ENCODE results near the gene GPR142. TPM values are rescaled to one million over a fixed set of nuclear protein-coding genes. Genes with fewer than 3 reads are reported as not detected.

Gene GPR142
- total and polyA plus RNA-seq, 2 donors (not counting 3 experiments of a cell fraction or from before 2014, with no cell fraction given), result not detected

DNA sequence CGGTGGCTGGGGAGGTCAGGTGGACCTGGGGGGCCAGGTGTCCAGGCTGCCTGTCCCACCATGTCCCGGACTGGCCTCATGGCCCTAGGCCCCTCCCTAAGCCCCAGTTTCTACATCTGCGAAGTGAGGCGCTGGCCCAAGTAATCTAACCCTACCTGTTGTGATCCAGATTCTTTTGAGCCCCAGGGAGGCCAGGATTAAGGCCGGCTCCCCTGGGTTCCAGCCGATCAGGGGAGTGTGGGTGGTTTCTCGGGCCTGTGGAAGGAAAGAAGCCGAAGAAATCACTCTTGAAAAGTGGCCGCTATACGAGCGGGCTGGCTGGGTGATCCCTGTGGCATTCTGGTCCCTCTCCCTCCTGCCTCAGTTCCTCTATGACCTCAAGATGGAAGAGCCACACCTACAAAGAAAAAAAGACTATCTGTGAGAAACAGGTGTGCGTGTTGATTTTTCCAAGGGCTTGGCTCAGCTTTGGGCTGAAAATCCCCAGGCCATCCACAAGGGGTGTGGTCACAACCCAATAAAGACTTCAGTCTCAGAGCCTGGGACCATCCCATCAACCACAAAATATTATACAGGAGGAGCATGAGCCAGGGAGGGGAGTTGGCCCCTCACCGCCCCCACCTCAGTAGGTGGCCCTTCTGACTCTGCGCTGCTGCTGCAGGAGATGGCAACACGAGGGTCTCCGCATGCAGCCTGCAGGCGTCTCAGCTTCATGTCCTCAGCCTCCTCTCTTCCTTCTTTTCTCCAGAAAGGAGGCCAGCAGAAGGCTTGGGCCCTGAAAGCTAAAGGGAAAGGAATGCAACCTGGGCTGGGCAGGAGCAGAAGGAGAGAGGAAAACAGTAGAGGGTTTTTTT lies 20.3 kb downstream of the GPR142 start:
- no peaks in the 10 kb centered on the region for H3K36me3 ChIP-seq (ENCODE audit: control insufficient read depth in 2 of 2, extremely low read depth in 1 of 2, insufficient read depth in 2 of 2, low read length in 2 of 2)
- no peak overlapping the region for H3K4me2 ChIP-seq (ENCODE audit: insufficient read depth, low read length)
- H3K9me1 ChIP-seq (replicated peaks; ENCODE audit: control insufficient read depth, extremely low read depth, insufficient read depth, low read length), result no peaks in the 10 kb centered on the region
- BruUV-seq (replicated peaks), result no TSS peak
- TF ChIP-seq POLR2A (IDR thresholded peaks at IDR 0.05; ENCODE audit: low read depth, low read length), result no peak
- TF ChIP-seq POLR2AphosphoS5 (IDR thresholded peaks at IDR 0.05; ENCODE audit: insufficient read depth, low read depth, low read length), result no peak
- no peak for TF ChIP-seq FOS (IDR thresholded peaks at IDR 0.05; ENCODE audit: borderline replicate concordance, insufficient read depth, low read length)
- no peak for TF ChIP-seq EZH2 (IDR thresholded peaks at IDR 0.05; ENCODE audit: borderline replicate concordance, low read depth, low read length, severe bottlenecking)
- TF ChIP-seq, protein P1, sequence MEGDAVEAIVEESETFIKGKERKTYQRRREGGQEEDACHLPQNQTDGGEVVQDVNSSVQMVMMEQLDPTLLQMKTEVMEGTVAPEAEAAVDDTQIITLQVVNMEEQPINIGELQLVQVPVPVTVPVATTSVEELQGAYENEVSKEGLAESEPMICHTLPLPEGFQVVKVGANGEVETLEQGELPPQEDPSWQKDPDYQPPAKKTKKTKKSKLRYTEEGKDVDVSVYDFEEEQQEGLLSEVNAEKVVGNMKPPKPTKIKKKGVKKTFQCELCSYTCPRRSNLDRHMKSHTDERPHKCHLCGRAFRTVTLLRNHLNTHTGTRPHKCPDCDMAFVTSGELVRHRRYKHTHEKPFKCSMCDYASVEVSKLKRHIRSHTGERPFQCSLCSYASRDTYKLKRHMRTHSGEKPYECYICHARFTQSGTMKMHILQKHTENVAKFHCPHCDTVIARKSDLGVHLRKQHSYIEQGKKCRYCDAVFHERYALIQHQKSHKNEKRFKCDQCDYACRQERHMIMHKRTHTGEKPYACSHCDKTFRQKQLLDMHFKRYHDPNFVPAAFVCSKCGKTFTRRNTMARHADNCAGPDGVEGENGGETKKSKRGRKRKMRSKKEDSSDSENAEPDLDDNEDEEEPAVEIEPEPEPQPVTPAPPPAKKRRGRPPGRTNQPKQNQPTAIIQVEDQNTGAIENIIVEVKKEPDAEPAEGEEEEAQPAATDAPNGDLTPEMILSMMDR (IDR thresholded peaks at IDR 0.05; ENCODE audit: extremely low read depth in 1 of 2, insufficient read depth in 1 of 2, low read depth in 1 of 2, low read length in 2 of 2), result no peak
- no peak overlapping the region for H3K4me3 ChIP-seq (replicated peaks in 1 of 3; ENCODE audit: insufficient read depth in 1 of 3, low read depth in 1 of 3, low read length in 3 of 3)
- POLR2A ChIA-PET, result no interaction called here
- no peak overlapping the region for H3K9ac ChIP-seq (replicated peaks; ENCODE audit: extremely low read depth, insufficient read depth, low read length)
- H3K9me3 ChIP-seq (replicated peaks; ENCODE audit: control insufficient read depth, insufficient read depth, low read length), result no peaks in the 10 kb centered on the region
- H3K79me2 ChIP-seq (ENCODE audit: control insufficient read depth, insufficient read depth, low read length), result no peaks in the 10 kb centered on the region
- dilution Hi-C loops (cut with MboI; ENCODE audit: extremely low pct_ligation_motif_present, low sequenced_read_pairs) (no loop called here), intact Hi-C loops (cut with micrococcal nuclease) (no loop called here)
- CTCF ChIA-PET, result interaction anchor here (2.3 kb wide), 1 partner anchor 8 kb away, joined by 10 read pairs; no protein-coding TSS in a partner anchor
- H2AFZ ChIP-seq (ENCODE audit: low read depth, low read length), result no peak overlapping the region
- DNase-seq (ENCODE audit: low read depth, low spot score) (no peak), FAIRE-seq (no peak)
- H3K27me3 ChIP-seq (ENCODE audit: control insufficient read depth in 2 of 2, insufficient read depth in 2 of 2, low read length in 2 of 2), result no peaks in the 10 kb centered on the region
- H4K20me1 ChIP-seq (replicated peaks; ENCODE audit: control insufficient read depth, extremely low read depth, insufficient read depth, low read length), result no peaks in the 10 kb centered on the region
- no peak overlapping the region for H3K27ac ChIP-seq (ENCODE audit: insufficient read depth, low read depth, low read length)
- no peaks in the 10 kb centered on the region for H3K4me1 ChIP-seq (ENCODE audit: control insufficient read depth, extremely low read depth, insufficient read depth, low read length)
